Stimulated activated CD8-positive, alpha-beta memory T cell treated with anti-CD3 and anti-CD28 coated beads, Interleukin-12 subunit alpha, Interleukin-12 subunit beta, amount 100 ng/mL, for 1 hour (primary cell): ENCODE data around the gene FOXA3.
"Not testable (repeated sequence)": the region's sequence is repeated elsewhere in the genome, so short reads cannot be mapped to it uniquely, and the experiment has no call there.

Experiments
- DNase-seq: peaks from one replicate; pipeline ENCODE4 v3.0.0-alpha.2; 2020; ENCODE audit warnings: low read depth

FOXA3 gene

DNA sequence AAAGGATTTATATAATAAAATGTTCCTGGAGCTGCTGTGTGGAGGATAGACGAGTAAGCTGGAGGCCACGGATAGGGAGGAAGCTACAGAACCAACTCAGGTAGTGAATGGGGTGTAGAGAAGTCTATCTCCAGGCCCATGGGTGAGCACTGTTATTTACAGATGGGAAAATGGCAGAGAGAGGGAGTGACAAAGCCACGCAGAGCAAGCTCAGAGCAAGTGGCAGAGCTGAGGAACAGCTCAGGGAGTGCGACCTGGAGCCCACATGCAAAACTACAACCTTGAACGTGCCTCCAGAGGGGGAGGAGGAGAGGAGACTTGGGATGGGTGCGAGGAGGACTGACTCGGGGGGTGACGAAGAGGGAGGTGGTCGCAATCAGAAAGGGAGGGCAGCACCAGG lies 35.6 kb upstream of the FOXA3 start:
- no peak for DNase-seq

DNA sequence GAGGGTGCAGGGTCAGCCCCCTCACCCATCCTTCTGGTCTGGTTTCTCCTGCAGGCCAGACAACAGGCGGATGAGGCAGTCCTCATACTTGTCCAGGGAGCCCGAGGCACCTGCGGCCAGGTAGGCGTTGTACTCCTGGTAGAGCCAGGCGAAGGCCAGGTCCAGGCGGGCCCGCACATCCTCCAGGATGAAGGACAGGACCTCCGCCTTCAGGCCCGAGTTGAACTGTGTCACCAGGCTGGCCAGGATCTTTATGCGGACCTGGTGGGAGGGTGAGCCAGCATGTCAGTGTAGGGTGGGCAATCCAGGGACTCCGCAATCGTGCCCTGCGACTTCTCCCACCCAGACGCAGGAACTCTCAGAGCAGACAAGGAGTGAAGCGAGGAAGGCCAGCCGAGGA lies 35.2 kb upstream of the FOXA3 start:
- no peak for DNase-seq

- DNase-seq: no peak
Measured at GRCh38 chr19:45834970-45835369, 29.2 kb upstream of the FOXA3 start.

DNA sequence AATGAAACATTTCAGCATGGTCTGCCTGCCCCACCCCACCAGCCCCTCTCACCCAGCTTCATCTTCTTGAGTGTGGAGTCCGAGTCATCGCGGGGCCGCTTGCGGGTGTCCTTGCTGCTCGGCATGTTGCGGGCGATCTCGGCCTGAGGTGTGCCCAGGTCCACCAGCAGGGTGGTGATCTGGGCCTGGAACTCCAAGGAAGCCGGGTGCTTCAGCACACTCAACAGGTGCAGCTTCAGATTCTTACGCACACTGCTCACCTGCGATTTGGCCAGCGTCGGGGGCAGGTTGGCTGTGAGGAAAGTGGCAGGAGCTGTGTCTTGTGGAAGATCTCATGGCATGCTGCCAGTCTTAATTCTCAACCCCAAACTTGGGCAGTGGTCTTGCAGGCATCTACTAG lies 21.9 kb upstream of the FOXA3 start:
- no peak for DNase-seq

GRCh38 chr19:45847663-45848062 lies 16.5 kb upstream of the FOXA3 start:
- DNase-seq: no peak

DNA sequence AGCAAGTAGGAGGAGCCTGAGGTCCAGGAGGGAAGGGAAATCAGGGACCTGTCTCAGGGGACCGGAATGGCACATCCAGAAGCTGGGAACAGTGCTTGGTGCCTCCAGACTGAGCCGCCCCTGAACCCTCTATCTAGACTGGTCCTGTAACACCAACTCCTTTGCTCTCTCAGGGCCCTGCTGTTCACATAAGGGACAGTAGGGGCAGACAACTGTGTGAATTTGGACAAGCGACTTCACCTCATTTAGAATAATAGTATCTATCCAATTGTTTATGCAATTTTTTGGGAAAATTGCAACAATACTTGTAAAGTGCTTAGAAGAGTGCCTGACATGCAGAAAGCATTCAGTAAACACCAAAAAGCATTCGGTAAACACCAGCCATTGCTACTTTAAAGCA lies 15.2 kb upstream of the FOXA3 start:
- DNase-seq: no peak

DNA sequence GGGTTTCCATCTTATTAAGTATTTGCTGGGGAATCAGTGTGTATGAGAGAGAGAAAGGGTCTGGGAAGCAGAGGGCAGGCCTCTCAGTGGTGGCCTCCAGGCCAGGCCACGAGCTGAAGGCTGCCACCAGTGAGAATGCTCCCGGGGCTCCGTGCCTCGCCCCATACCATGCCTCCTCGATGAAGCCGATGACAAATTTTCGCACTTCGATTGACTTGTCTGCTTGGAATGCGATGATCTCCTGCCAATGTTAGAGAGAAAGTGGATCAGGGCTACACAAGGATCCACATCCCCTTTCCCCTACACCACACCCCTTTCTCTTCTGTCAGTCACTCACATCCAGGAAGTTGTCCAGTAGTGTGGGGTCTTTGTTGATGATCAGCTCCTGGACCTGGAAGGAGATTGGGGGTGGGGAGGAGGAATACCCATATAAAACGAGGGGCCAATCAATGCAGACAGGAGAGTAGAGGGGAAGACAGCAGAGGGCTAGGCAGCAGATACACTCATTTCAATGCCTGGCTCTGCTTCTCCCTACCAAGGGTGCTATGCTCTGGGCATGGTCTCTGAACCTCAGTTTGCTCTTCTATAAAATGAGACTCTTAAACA lies 11.9 kb upstream of the FOXA3 start:
- DNase-seq: no peak

DNA sequence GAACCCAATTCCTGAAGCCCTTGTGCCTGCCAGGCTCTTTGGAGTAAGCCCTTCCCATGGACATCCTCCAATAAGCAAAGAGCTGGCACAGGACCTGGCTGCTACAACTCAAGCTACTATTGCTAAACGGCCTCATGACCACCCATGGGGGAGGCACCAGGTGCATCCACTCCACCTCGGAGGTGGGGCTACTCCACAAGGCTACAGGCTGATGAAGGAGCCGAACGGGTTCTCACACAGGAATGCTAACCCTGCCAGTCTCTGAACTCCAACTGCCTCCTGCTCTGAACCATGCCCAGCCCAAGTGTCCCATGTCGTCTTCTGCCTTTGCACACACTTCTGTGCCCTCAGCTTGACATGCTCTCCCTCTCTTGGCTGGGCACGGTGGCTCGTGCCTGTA lies 11.1 kb upstream of the FOXA3 start:
- no peak for DNase-seq

DNA sequence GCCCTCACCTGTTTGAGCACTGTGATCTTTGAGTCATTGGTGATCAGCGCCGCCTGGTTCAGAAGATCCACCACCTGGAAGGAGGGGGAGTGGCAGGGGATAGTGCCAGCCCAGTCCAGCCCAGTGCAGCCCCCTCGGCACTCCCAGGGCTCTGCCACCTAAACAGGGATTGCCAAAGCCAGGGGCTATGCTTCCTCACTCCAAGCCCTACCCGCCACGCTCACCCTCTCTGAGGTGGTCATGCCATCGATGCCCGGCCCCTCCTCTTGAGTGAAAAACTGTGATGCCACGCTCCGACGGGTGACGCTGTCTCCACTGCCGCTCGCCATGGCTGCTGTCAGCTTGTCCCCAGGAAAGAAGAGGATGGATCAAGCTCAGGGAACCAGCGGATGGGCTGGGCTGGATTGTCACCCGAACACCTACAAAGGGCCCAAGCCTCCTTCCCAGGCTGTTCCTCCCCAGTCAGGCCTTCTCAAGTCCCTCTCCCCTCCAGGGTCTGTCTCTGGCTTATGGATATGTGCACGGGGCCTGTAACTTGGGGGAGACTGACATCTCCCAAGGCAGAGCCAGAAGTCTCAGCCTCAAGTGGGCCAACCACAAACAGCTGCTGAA lies 9.9 kb upstream of the FOXA3 start:
- DNase-seq: no peak

GRCh38 chr19:45860359-45861259 lies 3.5 kb upstream of the FOXA3 start:
- no peak for DNase-seq

DNA sequence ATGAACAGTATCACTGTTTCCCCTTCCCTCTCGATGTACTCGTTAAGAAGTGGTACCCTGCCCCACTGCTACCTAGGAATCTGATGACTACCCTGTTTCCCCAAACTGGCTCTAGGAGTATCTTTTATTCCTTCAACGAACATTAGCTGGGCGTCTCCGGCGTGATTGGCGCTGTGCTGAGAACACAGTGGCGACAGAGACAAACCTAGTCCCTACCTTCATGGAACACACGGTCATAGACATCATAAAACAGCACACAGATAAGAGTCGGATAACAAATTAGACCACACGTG lies 1.9 kb upstream of the FOXA3 start:
- no peak for DNase-seq

DNA sequence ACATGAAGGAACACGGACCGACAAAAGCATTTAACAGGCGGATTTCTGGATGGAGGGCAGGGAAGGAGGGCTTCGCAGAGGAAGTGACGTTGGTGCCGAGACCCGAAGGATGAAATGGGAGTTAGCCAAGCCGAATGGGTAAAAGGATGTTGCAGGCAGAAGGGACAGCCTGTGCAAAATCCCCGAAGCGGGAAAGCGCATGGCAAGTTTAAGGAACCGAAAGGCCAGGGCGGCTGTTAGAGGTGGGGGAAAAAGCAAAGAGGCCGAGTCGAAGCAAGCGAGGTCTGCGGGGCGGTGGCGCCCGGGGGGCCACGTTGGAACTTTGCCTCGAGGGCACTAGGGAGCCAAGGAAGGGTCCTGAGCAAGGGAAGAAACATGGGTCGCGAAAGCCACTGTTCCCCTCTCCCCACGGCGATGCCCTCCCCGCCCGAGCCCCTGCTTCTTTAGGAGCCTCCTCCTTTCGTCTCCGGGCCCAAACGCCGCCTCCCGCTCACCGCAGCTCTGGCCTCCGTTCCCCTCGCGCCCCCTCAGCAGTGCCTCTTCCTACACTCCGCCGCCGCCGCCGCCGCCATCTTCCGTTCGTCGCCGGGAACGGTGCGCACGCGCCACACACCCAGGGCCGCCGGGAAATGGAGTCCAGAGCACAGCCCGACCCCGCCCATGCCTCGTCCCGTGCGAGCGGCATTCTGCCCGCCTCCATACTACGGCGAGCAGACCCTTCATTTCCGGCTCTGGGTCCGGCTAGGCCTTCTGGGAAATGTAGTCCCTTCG lies 1.4 kb upstream of the FOXA3 start, which contains the start of gene SYMPK:
TSS of gene SYMPK (minus strand) at position 584 of the 771 bp plus-strand sequence. CDS start 8,652 bp downstream, outside the sequence.
- peak; percentile 96 for DNase-seq

GRCh38 chr19:45863335-45863839 lies 739 bp upstream of the FOXA3 start:
- no peak for DNase-seq

DNA sequence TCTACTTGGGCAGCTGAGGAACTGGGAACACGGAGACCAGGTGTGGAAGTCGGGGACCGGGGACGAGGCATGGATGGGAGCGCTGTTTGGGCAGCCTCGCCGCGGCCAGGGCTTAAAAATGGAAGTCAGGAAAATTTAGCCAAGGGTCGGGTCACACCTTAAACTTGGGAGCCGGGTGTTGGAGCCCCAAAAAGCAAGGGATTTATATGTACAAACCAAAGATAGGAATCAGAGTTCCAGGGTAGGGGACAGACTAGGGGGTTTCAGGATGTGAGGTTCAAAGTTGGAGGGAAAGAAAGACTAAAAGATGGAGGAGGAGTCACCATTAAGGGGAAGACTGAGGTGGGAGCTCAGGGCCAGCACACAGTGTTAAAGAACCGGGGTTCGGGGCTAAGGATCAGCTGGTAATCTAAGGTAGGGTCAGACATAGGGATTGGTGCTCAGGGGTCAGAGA lies 530 bp downstream of the FOXA3 start:
- no peak for DNase-seq

GRCh38 chr19:45865269-45865948 lies 1.3 kb downstream of the FOXA3 start:
- no peak for DNase-seq

- no peak for DNase-seq
Measured at GRCh38 chr19:45866400-45867176, 2.5 kb downstream of the FOXA3 start.

DNA sequence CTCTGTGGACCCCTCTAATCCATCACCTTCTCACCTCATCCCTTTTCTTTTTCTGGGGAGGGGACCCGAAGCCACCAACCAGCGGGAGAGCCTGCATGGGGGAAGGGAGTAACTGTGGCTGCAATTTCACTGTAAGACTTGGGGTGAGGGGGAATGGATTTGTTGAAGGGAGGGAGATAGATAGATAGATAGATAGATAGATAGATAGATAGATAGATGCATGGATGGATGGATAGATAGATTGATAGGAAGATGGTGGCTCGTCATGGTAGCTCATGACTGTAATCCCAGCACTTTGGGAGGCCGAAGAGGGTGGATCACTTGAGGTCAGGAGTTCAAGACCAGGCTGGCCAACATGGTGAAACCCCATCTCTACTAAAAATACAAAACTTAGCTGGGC lies 3.1 kb downstream of the FOXA3 start:
- DNase-seq: not testable (repeated sequence)

DNA sequence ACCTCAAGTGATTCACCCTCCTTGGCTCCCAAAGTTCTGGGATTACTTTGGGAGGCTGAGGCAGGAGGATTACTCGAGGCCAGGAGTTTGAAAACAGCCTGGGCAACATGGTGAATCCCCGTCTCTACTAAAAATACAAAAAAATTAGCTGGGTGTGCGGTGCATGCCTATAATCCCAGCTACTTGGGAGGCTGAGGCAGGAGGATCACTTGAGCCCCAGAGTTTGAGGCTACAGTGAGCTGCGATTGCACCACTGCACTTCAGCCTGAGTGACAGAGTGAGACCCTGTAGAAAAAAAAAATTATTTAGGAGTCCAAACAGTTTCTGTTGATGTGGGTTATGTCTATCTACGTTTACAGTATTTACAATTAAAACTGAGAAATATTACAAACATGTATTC lies 6.7 kb downstream of the FOXA3 start:
- DNase-seq: no peak

DNA sequence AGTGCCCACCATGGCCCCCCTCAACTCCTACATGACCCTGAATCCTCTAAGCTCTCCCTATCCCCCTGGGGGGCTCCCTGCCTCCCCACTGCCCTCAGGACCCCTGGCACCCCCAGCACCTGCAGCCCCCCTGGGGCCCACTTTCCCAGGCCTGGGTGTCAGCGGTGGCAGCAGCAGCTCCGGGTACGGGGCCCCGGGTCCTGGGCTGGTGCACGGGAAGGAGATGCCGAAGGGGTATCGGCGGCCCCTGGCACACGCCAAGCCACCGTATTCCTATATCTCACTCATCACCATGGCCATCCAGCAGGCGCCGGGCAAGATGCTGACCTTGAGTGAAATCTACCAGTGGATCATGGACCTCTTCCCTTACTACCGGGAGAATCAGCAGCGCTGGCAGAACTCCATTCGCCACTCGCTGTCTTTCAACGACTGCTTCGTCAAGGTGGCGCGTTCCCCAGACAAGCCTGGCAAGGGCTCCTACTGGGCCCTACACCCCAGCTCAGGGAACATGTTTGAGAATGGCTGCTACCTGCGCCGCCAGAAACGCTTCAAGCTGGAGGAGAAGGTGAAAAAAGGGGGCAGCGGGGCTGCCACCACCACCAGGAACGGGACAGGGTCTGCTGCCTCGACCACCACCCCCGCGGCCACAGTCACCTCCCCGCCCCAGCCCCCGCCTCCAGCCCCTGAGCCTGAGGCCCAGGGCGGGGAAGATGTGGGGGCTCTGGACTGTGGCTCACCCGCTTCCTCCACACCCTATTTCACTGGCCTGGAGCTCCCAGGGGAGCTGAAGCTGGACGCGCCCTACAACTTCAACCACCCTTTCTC lies 8.2 kb downstream of the FOXA3 start:
- no peak for DNase-seq

DNA sequence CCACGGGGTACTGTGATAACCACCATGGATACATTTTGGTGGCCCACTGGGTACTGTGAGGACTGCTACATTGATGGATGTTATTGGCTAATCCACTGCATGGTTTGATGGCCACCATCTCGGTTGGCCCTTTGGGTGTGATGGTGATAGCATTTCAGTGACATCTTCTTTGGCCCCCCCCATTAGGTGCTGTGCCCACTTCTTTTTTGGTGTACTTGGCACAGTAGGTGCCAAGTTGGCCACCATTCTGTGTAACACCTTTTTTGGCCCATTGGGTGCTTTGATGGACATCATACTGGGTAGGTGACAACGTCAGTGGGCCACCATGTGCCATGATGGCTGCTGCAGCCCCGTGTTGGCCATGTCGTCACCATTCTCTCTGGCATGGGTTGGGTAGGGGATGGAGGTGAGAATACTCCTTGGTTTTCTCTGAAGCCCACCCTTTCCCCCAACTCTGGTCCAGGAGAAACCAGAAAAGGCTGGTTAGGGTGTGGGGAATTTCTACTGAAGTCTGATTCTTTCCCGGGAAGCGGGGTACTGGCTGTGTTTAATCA lies 9.2 kb downstream of the FOXA3 start:
- DNase-seq: no peak
